Fibroblast of pulmonary artery (primary cell): Measurements from ENCODE around the gene CD276.
A peak's percentile ranks its signal among the peaks of the same experiment; 100 is the strongest.

ENCODE experiments used
- DNase-seq: peaks from one replicate; pipeline ENCODE4 v3.0.0-alpha.2; 2010; ENCODE audit warnings: low read depth
- H3K4me3 ChIP-seq: replicated peaks from 2 replicates; pipeline ENCODE4 v1.5.1; 2011; ENCODE audit warnings: low read depth, mild to moderate bottlenecking, control low read depth, low read length, moderate library complexity
- CTCF ChIP-seq: IDR thresholded peaks from 2 replicates; pipeline ENCODE4 v1.5.1; 2011; ENCODE audit warnings: mild to moderate bottlenecking, control low read depth, low read length, inconsistent platforms; ENCODE audit errors: missing control alignments

The CD276 gene

GRCh38 chr15:73683257-73683776 lies 866 bp upstream of the CD276 start:
- DNase-seq, result no peak
- peak; percentile 10 for TF ChIP-seq CTCF

GRCh38 chr15:73684581-73685455 lies 635 bp downstream of the CD276 start:
- H3K4me3 ChIP-seq, result peak overlapping the region; percentile 76
- DNase-seq, result peak; percentile 33
- no peak for TF ChIP-seq CTCF

More at GRCh38 chr15:73683257-73683776, 866 bp upstream of the CD276 start:
- H3K4me3 ChIP-seq, result peak overlapping the region; percentile 76

DNA sequence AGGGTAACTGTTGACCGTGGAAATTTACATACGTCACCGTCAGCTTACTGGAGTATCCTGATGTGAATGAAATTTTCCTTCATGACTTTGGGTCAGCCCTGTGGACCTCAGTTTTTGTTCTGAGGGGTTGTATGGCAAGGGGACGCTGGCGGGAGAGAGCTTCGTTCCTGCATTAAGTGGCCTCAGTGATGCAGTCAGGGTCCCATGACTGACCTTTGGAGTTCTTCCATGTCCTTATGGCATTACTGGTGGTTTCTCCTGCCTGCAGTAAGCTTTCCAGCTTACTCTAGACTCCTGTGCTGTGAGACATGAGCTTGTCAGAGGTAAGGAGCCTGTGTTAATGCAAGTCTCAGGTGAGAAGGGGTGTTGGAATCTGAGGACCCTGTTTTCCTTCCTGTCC lies 1.8 kb downstream of the CD276 start:
- peak overlapping the region; percentile 76 for H3K4me3 ChIP-seq
- no peak for TF ChIP-seq CTCF
- DNase-seq, result no peak

GRCh38 chr15:73686781-73687256 lies 2.6 kb downstream of the CD276 start:
- peak; percentile 93 for DNase-seq
- H3K4me3 ChIP-seq, result no peak overlapping the region
- peak; percentile 10 for TF ChIP-seq CTCF

- no peak for TF ChIP-seq CTCF
Observed at GRCh38 chr15:73687351-73687750, 3.2 kb downstream of the CD276 start.

GRCh38 chr15:73688455-73688854 lies 4.3 kb downstream of the CD276 start:
- no peak overlapping the region for H3K4me3 ChIP-seq

More at GRCh38 chr15:73687351-73687750, 3.2 kb downstream of the CD276 start:
- no peak for DNase-seq
- H3K4me3 ChIP-seq, result no peak overlapping the region

More at GRCh38 chr15:73688455-73688854, 4.3 kb downstream of the CD276 start:
- no peak for TF ChIP-seq CTCF
- DNase-seq, result no peak
